ENCODE results near the gene TXNDC17. TPM values are rescaled to one million over a fixed set of nuclear protein-coding genes. Genes with fewer than 3 reads are reported as not detected.

TXNDC17 gene
- total and polyA plus RNA-seq, 2 of the 13 experiments (the other 11 are each of a cell fraction or from before 2014, with no cell fraction given): 188 to 266 TPM

DNA sequence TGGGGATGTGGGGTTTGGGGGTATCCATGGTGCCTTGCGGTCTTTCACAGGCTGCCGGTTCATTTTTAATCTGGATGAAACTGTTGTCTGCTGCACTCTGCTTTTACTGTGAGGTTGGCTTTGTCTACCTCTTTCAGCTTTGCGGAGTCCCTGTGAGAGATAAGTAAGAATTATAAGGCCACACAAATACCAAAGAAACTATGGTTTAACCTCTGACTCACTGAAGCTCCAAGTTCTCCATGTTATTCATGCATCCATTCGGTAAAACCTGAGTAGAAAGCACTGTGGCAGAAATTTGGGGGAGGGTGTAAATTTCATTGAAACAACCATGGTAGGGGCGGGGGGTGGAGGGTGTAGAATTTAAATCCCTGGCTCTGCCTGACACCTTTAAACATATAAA is 30.8 kb upstream of the TXNDC17 start:
- ChIA-PET CTCF (ENCODE audit: low intra/inter-chr PET ratio, low total read pairs) (no interaction called here), POLR2A (no interaction called here)
- Histone ChIP-seq H3K27me3 (ENCODE audit: control insufficient read depth in 1 of 2, insufficient read depth in 2 of 2, low read length in 2 of 2) (no peaks in the 10 kb centered on the region), H3K27ac (ENCODE audit: extremely low read length, insufficient read depth, low read length) (no peak overlapping the region), H3K4me3 (replicated peaks in 1 of 3; ENCODE audit: insufficient read depth in 1 of 3, low read depth in 2 of 3, low read length in 3 of 3) (no peak overlapping the region), H3K9ac (ENCODE audit: insufficient read depth, low read depth, low read length) (no peak overlapping the region), H3K4me1 (ENCODE audit: insufficient read depth, low read length) (no peaks in the 10 kb centered on the region), H4K20me1 (ENCODE audit: insufficient read depth, low read length) (no peaks in the 10 kb centered on the region), H3K4me2 (ENCODE audit: low read depth, low read length) (no peak overlapping the region), H3K36me3 (replicated peaks in 1 of 2; ENCODE audit: control insufficient read depth in 1 of 2, insufficient read depth in 2 of 2, low read length in 2 of 2) (peaks cover 18 to 62% of the 10 kb centered on the region in 2 experiments; a peak in 4 of 5 replicates), H3K9me3 (ENCODE audit: low read length) (no peaks in the 10 kb centered on the region), H3K79me2 (ENCODE audit: insufficient read depth, low read length) (no peaks in the 10 kb centered on the region), H2AFZ (ENCODE audit: low read length) (no peak overlapping the region)
- DNase-seq (ENCODE audit: low spot score): no peak
- 96% methylated on average over 5 of the region's 5 CpGs for WGBS (ENCODE audit: low lambda C conversion rate)
- in situ Hi-C loops (cut with HindIII; ENCODE audit: extremely low pct_ligation_motif_present, low pct_unique_long_range_greater_than_20kb) (no loop called here), intact Hi-C loops (cut with micrococcal nuclease; ENCODE audit: unreplicated experiment) (no loop called here)
- no peak for ATAC-seq
- no TSS peak for BruUV-seq (replicated peaks)
- TF ChIP-seq BCL6 (CRISPR knock-in tag; IDR thresholded peaks at IDR 0.05) (no peak), DNMT3B (CRISPR knock-in tag; conservative IDR thresholded peaks at IDR 0.05) (no peak), DPF2 (CRISPR knock-in tag; IDR thresholded peaks at IDR 0.05; ENCODE audit: borderline replicate concordance, low read depth) (no peak), SALL2 (CRISPR knock-in tag; IDR thresholded peaks at IDR 0.05) (no peak), JUNB (CRISPR knock-in tag; IDR thresholded peaks at IDR 0.05; ENCODE audit: borderline replicate concordance) (no peak)
- TF ChIP-seq, protein P1, sequence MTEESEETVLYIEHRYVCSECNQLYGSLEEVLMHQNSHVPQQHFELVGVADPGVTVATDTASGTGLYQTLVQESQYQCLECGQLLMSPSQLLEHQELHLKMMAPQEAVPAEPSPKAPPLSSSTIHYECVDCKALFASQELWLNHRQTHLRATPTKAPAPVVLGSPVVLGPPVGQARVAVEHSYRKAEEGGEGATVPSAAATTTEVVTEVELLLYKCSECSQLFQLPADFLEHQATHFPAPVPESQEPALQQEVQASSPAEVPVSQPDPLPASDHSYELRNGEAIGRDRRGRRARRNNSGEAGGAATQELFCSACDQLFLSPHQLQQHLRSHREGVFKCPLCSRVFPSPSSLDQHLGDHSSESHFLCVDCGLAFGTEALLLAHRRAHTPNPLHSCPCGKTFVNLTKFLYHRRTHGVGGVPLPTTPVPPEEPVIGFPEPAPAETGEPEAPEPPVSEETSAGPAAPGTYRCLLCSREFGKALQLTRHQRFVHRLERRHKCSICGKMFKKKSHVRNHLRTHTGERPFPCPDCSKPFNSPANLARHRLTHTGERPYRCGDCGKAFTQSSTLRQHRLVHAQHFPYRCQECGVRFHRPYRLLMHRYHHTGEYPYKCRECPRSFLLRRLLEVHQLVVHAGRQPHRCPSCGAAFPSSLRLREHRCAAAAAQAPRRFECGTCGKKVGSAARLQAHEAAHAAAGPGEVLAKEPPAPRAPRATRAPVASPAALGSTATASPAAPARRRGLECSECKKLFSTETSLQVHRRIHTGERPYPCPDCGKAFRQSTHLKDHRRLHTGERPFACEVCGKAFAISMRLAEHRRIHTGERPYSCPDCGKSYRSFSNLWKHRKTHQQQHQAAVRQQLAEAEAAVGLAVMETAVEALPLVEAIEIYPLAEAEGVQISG (CRISPR knock-in tag; IDR thresholded peaks at IDR 0.05): no peak
- no peak for FAIRE-seq

GRCh38 chr17:6611231-6611630 is 29.6 kb upstream of the TXNDC17 start:
- H3K27ac ChIP-seq (ENCODE audit: extremely low read length, insufficient read depth, low read length): no peak overlapping the region
- H2AFZ ChIP-seq (ENCODE audit: low read length): no peak overlapping the region
- FAIRE-seq (no peak), ATAC-seq (no peak), DNase-seq (ENCODE audit: low spot score) (no peak)
- H3K9ac ChIP-seq (ENCODE audit: insufficient read depth, low read depth, low read length): no peak overlapping the region
- in situ Hi-C loops (cut with HindIII; ENCODE audit: extremely low pct_ligation_motif_present, low pct_unique_long_range_greater_than_20kb) (no loop called here), intact Hi-C loops (cut with micrococcal nuclease; ENCODE audit: unreplicated experiment) (no loop called here)
- BruUV-seq (replicated peaks): no TSS peak
- H3K4me2 ChIP-seq (ENCODE audit: low read depth, low read length): no peak overlapping the region
- no peaks in the 10 kb centered on the region for H3K4me1 ChIP-seq (ENCODE audit: insufficient read depth, low read length)
- H3K9me3 ChIP-seq (ENCODE audit: low read length): no peaks in the 10 kb centered on the region
- no peaks in the 10 kb centered on the region for H3K79me2 ChIP-seq (ENCODE audit: insufficient read depth, low read length)
- ChIA-PET CTCF (ENCODE audit: low intra/inter-chr PET ratio, low total read pairs) (no interaction called here), POLR2A (no interaction called here)
- peaks cover 16 to 56% of the 10 kb centered on the region in 2 experiments; a peak in 4 of 5 replicates for H3K36me3 ChIP-seq (replicated peaks in 1 of 2; ENCODE audit: control insufficient read depth in 1 of 2, insufficient read depth in 2 of 2, low read length in 2 of 2)
- H3K4me3 ChIP-seq (replicated peaks in 1 of 3; ENCODE audit: insufficient read depth in 1 of 3, low read depth in 2 of 3, low read length in 3 of 3): no peak overlapping the region
- H3K27me3 ChIP-seq (ENCODE audit: control insufficient read depth in 1 of 2, insufficient read depth in 2 of 2, low read length in 2 of 2): no peaks in the 10 kb centered on the region
- H4K20me1 ChIP-seq (ENCODE audit: insufficient read depth, low read length): no peaks in the 10 kb centered on the region
- WGBS (ENCODE audit: low lambda C conversion rate): 96% methylated on average over 4 of the region's 4 CpGs
- TF ChIP-seq ZNF546 (CRISPR knock-in tag; conservative IDR thresholded peaks at IDR 0.05) (no peak), ZNF543 (CRISPR knock-in tag; IDR thresholded peaks at IDR 0.05) (no peak), SOX6 (IDR thresholded peaks at IDR 0.05) (no peak), SOX6 (CRISPR knock-in tag; IDR thresholded peaks at IDR 0.05) (no peak), GFI1 (CRISPR knock-in tag; IDR thresholded peaks at IDR 0.05; ENCODE audit: borderline replicate concordance) (no peak), EHMT2 (IDR thresholded peaks at IDR 0.05; ENCODE audit: borderline replicate concordance, low read depth, low read length) (no peak), MXD4 (CRISPR knock-in tag; IDR thresholded peaks at IDR 0.05) (no peak), NR1H2 (CRISPR knock-in tag; IDR thresholded peaks at IDR 0.05; ENCODE audit: borderline replicate concordance, low read depth) (no peak), KDM4B (CRISPR knock-in tag; IDR thresholded peaks at IDR 0.05) (no peak), SMARCC2 (IDR thresholded peaks at IDR 0.05) (no peak), ZNF136 (CRISPR knock-in tag; IDR thresholded peaks at IDR 0.05; ENCODE audit: low read depth) (no peak), ZNF207 (IDR thresholded peaks at IDR 0.05; ENCODE audit: borderline replicate concordance) (no peak), ZNF614 (CRISPR knock-in tag; IDR thresholded peaks at IDR 0.05; ENCODE audit: borderline replicate concordance) (no peak), RBFOX2 (IDR thresholded peaks at IDR 0.05; ENCODE audit: low read depth, low read length) (no peak)

All from HepG2 (cell line).